Measurements from ENCODE around the gene ERC2.

DNA sequence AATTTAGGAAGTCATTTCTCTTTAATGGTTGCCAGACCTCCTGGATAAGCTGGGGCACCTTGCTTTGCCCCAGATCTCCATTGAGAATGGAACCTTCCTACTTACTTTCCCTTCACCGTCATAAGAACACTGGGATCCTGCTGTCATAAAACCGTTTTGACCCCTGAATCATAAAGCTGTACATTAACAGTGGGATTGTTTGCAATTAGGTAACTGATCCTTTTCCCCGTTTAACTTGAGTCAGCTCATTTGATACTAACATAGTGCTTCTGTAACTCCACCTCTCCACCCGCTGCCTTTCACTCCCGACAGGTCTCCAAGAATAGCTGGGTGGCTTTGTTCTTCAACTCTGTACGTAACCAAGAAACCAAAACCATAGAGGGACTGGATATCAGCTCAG, 673.0 kb downstream of the ERC2 start:
- no peak for TF ChIP-seq ZNF121 (CRISPR knock-in tag; IDR thresholded peaks at IDR 0.05)
- TF ChIP-seq, protein P1, sequence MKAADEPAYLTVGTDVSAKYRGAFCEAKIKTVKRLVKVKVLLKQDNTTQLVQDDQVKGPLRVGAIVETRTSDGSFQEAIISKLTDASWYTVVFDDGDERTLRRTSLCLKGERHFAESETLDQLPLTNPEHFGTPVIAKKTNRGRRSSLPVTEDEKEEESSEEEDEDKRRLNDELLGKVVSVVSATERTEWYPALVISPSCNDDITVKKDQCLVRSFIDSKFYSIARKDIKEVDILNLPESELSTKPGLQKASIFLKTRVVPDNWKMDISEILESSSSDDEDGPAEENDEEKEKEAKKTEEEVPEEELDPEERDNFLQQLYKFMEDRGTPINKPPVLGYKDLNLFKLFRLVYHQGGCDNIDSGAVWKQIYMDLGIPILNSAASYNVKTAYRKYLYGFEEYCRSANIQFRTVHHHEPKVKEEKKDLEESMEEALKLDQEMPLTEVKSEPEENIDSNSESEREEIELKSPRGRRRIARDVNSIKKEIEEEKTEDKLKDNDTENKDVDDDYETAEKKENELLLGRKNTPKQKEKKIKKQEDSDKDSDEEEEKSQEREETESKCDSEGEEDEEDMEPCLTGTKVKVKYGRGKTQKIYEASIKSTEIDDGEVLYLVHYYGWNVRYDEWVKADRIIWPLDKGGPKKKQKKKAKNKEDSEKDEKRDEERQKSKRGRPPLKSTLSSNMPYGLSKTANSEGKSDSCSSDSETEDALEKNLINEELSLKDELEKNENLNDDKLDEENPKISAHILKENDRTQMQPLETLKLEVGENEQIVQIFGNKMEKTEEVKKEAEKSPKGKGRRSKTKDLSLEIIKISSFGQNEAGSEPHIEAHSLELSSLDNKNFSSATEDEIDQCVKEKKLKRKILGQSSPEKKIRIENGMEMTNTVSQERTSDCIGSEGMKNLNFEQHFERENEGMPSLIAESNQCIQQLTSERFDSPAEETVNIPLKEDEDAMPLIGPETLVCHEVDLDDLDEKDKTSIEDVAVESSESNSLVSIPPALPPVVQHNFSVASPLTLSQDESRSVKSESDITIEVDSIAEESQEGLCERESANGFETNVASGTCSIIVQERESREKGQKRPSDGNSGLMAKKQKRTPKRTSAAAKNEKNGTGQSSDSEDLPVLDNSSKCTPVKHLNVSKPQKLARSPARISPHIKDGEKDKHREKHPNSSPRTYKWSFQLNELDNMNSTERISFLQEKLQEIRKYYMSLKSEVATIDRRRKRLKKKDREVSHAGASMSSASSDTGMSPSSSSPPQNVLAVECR (CRISPR knock-in tag; IDR thresholded peaks at IDR 0.05; ENCODE audit: borderline replicate concordance), result no peak
